K562 (cell line): ENCODE measurements around the gene PRKCQ. TPM values are rescaled to one million over a fixed set of nuclear protein-coding genes. Genes with fewer than 3 reads are reported as not detected.

Experiments used
- BHLHE40 ChIP-seq: IDR thresholded peaks from 2 replicates; pipeline ENCODE4 v1.6.1; 2011; ENCODE audit warnings: low read length, improper control_type of control experiment
- CAMTA2 ChIP-seq: fragments of 250-450 bp; sonication (Bioruptor Pico); conservative IDR thresholded peaks from 2 replicates; pipeline ENCODE4 v1.5.1; 2022
- CSDE1 ChIP-seq, 2 experiments: fragments of 450-650 bp; IDR thresholded peaks; 2 replicates each; pipeline ENCODE4 v1.6.1; 2016; ENCODE audit warnings: mild to moderate bottlenecking in 1 of 2
- GTF2A2 ChIP-seq: IDR thresholded peaks from 2 replicates; pipeline ENCODE4 v1.6.1; 2016; ENCODE audit warnings: mild to moderate bottlenecking, missing genetic modification characterization, missing compliant biosample characterization
- HNRNPH1 ChIP-seq: fragments of 200-400 bp; formaldehyde crosslinking; optimal IDR thresholded peaks from 2 replicates; pipeline ENCODE3; 2017; ENCODE audit warnings: low read depth, mild to moderate bottlenecking, low read length, moderate library complexity
- KDM4B ChIP-seq, 2 experiments: fragments of 450-650 bp in 1 of 2; sonication (generic) in 1 of 2; IDR thresholded peaks; 2 replicates each; pipeline ENCODE4 v1.6.1; 2016 to 2017; ENCODE audit warnings: borderline replicate concordance in 2 of 2, antibody characterized with exemption in 1 of 2, low read depth in 1 of 2, mild to moderate bottlenecking in 1 of 2
- L3MBTL2 ChIP-seq: fragments of 450-650 bp; IDR thresholded peaks from 2 replicates; pipeline ENCODE4 v1.6.1; 2016; ENCODE audit warnings: mild to moderate bottlenecking, moderate library complexity
- MAFG ChIP-seq: fragments of 450-650 bp; conservative IDR thresholded peaks from 2 replicates; pipeline ENCODE4 v1.6.1; 2016; ENCODE audit warnings: missing genetic modification characterization, missing compliant biosample characterization
- NR4A1 ChIP-seq, 2 experiments: fragments of 250-450 bp in 1 of 2; fragments of 450-650 bp in 1 of 2; sonication (Bioruptor Pico) in 1 of 2; IDR thresholded peaks; 2 replicates each; pipeline versions ENCODE4 v1.4.0 to v1.6.1; 2016 to 2020; ENCODE audit warnings: mild to moderate bottlenecking in 2 of 2, missing compliant biosample characterization in 1 of 2, missing genetic modification characterization in 1 of 2, moderate library complexity in 1 of 2
- NRF1 ChIP-seq, 2 experiments: fragments of 450-650 bp; IDR thresholded peaks in 1 of 2; conservative IDR thresholded peaks in 1 of 2; 2 replicates each; pipeline ENCODE4 v1.6.1; 2014; ENCODE audit warnings: mild to moderate bottlenecking in 2 of 2
- POLR2H ChIP-seq: IDR thresholded peaks from 2 replicates; pipeline ENCODE4 v1.6.1; 2016; ENCODE audit warnings: missing genetic modification characterization, low read depth, mild to moderate bottlenecking, control low read depth, missing compliant biosample characterization, moderate library complexity
- PRMT5 ChIP-seq: sonication (generic); formaldehyde crosslinking; IDR thresholded peaks from 2 replicates; pipeline ENCODE4 v1.5.0; 2020; ENCODE audit warnings: missing genetic modification reagents
- PURB ChIP-seq: sonication (generic); formaldehyde crosslinking; IDR thresholded peaks from 2 replicates; pipeline ENCODE4 v1.9.0; 2021; ENCODE audit warnings: low read depth, mild to moderate bottlenecking, missing genetic modification reagents
- RNF219 ChIP-seq: fragments of 250-450 bp; sonication (Bioruptor Pico); IDR thresholded peaks from 2 replicates; pipeline ENCODE4 v1.5.0; 2022; ENCODE audit warnings: mild to moderate bottlenecking
- SIN3B ChIP-seq: fragments of 450-650 bp; IDR thresholded peaks from 2 replicates; pipeline ENCODE4 v1.6.1; 2017; ENCODE audit warnings: low read depth, mild to moderate bottlenecking, moderate library complexity
- SRF ChIP-seq, 2 experiments: fragments of 250-450, 450-650 bp in 1 of 2; sonication (Bioruptor Pico) in 1 of 2; sonication (generic) in 1 of 2; formaldehyde crosslinking; IDR thresholded peaks; 2 replicates each; pipeline versions ENCODE4 v1.5.0 to v1.5.1; 2020 to 2022; ENCODE audit warnings: mild to moderate bottlenecking in 1 of 2, missing genetic modification reagents in 1 of 2
- SRSF1 ChIP-seq: fragments of 200-400 bp; formaldehyde crosslinking; IDR thresholded peaks from 2 replicates; pipeline ENCODE4 v1.6.1; 2017; ENCODE audit warnings: mild to moderate bottlenecking, low read depth, low read length, moderate library complexity
- TCF7 ChIP-seq: sonication (generic); IDR thresholded peaks from 2 replicates; pipeline ENCODE4 v1.6.1; 2016; ENCODE audit warnings: antibody characterized with exemption, borderline replicate concordance
- XRCC3 ChIP-seq: fragments of 450-650 bp; IDR thresholded peaks from 2 replicates; pipeline ENCODE4 v1.6.1; 2017; ENCODE audit warnings: mild to moderate bottlenecking, moderate library complexity
- ZNF143 ChIP-seq: sonication (generic); formaldehyde crosslinking; IDR thresholded peaks from 2 replicates; pipeline ENCODE4 v1.9.0; 2022; ENCODE audit warnings: mild to moderate bottlenecking, missing genetic modification reagents
- ZNF263 ChIP-seq: sonication (generic); formaldehyde crosslinking; IDR thresholded peaks from 2 replicates; pipeline ENCODE4 v1.8.0; 2022; ENCODE audit warnings: mild to moderate bottlenecking, missing genetic modification reagents, borderline replicate concordance
- ZNF274 ChIP-seq: IDR thresholded peaks from 2 replicates; pipeline ENCODE4 v1.6.1; 2011; ENCODE audit warnings: low read depth, mild to moderate bottlenecking, low read length, moderate library complexity, borderline replicate concordance
- ZNF311 ChIP-seq: fragments of 250-450 bp; sonication (Bioruptor Pico); IDR thresholded peaks from 2 replicates; pipeline ENCODE4 v1.4.0; 2020; ENCODE audit warnings: mild to moderate bottlenecking, moderate library complexity
- ZNF512 ChIP-seq: IDR thresholded peaks from 2 replicates; pipeline ENCODE4 v1.6.1; 2016; ENCODE audit warnings: missing genetic modification characterization, missing compliant biosample characterization
- ZNF76 ChIP-seq: fragments of 250-450 bp; sonication (Bioruptor Pico); IDR thresholded peaks from 2 replicates; pipeline ENCODE4 v1.4.0; 2020; ENCODE audit warnings: mild to moderate bottlenecking, moderate library complexity, borderline replicate concordance
- polyA plus RNA-seq, 8 experiments: library from polyadenylated mRNA; depleted of rRNA in 4 of 8; stranded (reverse) in 5 of 8; unstranded in 3 of 8; fragments of >200 nt; fragmentation: Nextera tagmentation in 2 of 8; fragmentation: Illumina TruSeq in 1 of 8; extraction: Ambion mirVana in 2 of 8; extraction: Trizol in 1 of 8; gene quantifications; 2 replicates each; pipeline versions ENCODE4 v1.2.1 to v1.2.3, GENCODE V29; 2011 to 2014; ENCODE audit warnings: inconsistent platforms in 1 of 8, missing spikeins in 1 of 8
- total RNA-seq, 7 experiments: library from RNA; depleted of rRNA in 6 of 7; stranded (reverse); fragments of >200 nt in 6 of 7; fragmentation: Illumina TruSeq in 2 of 7; extraction: Trizol in 2 of 7; gene quantifications; 2 replicates each; pipeline versions ENCODE4 v1.2.1 to v1.2.3, GENCODE V29; 2011 to 2021; ENCODE audit warnings: low replicate concordance in 1 of 7

Gene PRKCQ
- total and polyA plus RNA-seq, 9 of the 15 experiments (the other 6 are each of a cell fraction or from before 2014, with no cell fraction given) = 4.4 to 23.3 (median 14.6) TPM

- TF ChIP-seq ZNF263 (CRISPR knock-in tag) = peak; percentile 25; the same call in 1 of the 2 replicates
- peak; percentile 73 for TF ChIP-seq POLR2H
- TF ChIP-seq ZNF512 (tag) = no peak
- TF ChIP-seq PURB (CRISPR knock-in tag) = no peak
- TF ChIP-seq MAFG (tag) = no peak
- TF ChIP-seq ZNF143 (CRISPR knock-in tag) = 0 out of 2 replicates have a peak, but pooled peaks have one; percentile 34
- TF ChIP-seq RNF219 (CRISPR knock-in tag) = no peak
- TF ChIP-seq HNRNPH1 = no peak
- TF ChIP-seq ZNF311 (CRISPR knock-in tag) = no peak
- peak; percentile 2 to 9; a peak in 1 of 4 replicates for TF ChIP-seq NRF1 (conservative IDR thresholded peaks at IDR 0.05 in 1 of 2, IDR thresholded peaks at IDR 0.05 in 1 of 2)
- no peak for TF ChIP-seq ZNF76 (CRISPR knock-in tag)
- no peak for TF ChIP-seq CAMTA2 (CRISPR knock-in tag)
- no peak for TF ChIP-seq CSDE1 (IDR thresholded peaks at IDR 0.05)
- TF ChIP-seq KDM4B (IDR thresholded peaks at IDR 0.05; ENCODE audit: borderline replicate concordance in 2 of 2, low read depth in 1 of 2) = no peak
- no peak for TF ChIP-seq XRCC3
- TF ChIP-seq NR4A1 (CRISPR knock-in tag; IDR thresholded peaks at IDR 0.05) = no peak
- TF ChIP-seq NR4A1 (tag; IDR thresholded peaks at IDR 0.05) = no peak
- TF ChIP-seq L3MBTL2 = peak; percentile 79
- TF ChIP-seq ZNF274 = no peak
- peak; percentile 33 for TF ChIP-seq SIN3B
- TF ChIP-seq TCF7 = no peak
- no peak for TF ChIP-seq PRMT5
- TF ChIP-seq GTF2A2 (tag) = no peak
- TF ChIP-seq SRF (CRISPR knock-in tag; IDR thresholded peaks at IDR 0.05) = no peak
- TF ChIP-seq SRSF1 = no peak
- TF ChIP-seq BHLHE40 = no peak
These were observed 378 bp upstream of the PRKCQ start (continued) for GRCh38 chr10:6580279-6581029.
